Dedifferentiated amniotic fluid mesenchymal stem cell (primary cell): ENCODE data around the gene LIN28B.
"Not testable (repeated sequence)": the region's sequence is repeated elsewhere in the genome, so short reads cannot be mapped to it uniquely, and the experiment has no call there.

Source experiments
- DNase-seq: peaks from one replicate; pipeline ENCODE4 v3.0.0-alpha.2; 2016; ENCODE audit errors: extremely low spot score

The LIN28B gene

GRCh38 chr6:105067329-105067728 is 110.4 kb downstream of the LIN28B start:
- no peak for DNase-seq

DNA sequence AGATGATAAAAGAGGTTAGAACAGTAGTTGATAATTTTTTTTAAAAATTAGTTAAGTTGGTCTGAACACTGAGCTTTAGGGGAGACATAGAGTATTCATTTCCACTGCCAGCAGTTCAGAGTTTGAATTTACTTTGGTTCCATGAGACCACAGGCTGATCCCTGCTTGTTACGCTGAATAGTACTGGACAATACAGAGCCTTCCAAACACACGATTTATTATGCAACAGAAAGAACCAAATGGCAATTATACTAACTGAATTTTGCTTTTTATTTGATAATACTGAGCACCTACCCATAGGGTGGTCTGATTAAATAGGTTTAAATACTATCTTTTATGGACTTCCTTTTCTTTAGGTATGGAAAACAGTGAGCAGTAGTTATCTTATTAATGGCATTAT is 111.5 kb downstream of the LIN28B start:
- DNase-seq = no peak

- DNase-seq = no peak
Measured at GRCh38 chr6:105069821-105070445, 113.0 kb downstream of the LIN28B start.

GRCh38 chr6:105072798-105073199 is 115.9 kb downstream of the LIN28B start:
- DNase-seq = no peak

- no peak for DNase-seq
Measured at GRCh38 chr6:105075210-105075609, 118.3 kb downstream of the LIN28B start.

- DNase-seq = not testable (repeated sequence)
Measured at GRCh38 chr6:105076418-105076817, 119.5 kb downstream of the LIN28B start.

GRCh38 chr6:105077596-105078385 is 120.9 kb downstream of the LIN28B start:
- DNase-seq = peak; percentile 73

DNA sequence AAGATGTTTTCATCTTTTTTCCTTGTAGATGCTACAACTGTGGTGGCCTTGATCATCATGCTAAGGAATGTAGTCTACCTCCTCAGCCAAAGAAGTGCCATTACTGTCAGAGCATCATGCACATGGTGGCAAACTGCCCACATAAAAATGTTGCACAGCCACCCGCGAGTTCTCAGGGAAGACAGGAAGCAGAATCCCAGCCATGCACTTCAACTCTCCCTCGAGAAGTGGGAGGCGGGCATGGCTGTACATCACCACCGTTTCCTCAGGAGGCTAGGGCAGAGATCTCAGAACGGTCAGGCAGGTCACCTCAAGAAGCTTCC is 121.4 kb downstream of the LIN28B start:
- no peak for DNase-seq

- DNase-seq = no peak
Measured at GRCh38 chr6:105080279-105080678, 123.4 kb downstream of the LIN28B start.

DNA sequence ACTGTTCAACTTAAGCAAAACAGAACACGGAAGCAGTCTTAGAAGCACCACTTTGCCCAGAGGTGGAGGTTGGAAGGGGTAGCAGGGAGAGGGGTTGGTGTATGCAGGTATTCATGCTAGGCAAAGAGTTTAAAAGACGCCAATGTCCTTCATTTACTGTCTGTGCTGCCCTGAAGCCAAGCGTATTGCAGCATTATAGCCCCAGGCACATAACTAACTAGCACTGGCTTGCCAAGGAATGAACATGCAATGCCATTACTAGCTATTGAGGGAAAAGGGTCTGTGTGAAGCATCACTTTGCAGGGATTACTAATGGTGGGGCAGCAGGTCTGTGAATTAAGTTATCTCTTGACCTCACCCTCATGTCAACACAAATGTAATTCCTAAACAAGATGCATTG is 124.8 kb downstream of the LIN28B start:
- DNase-seq = peak; percentile 51

GRCh38 chr6:105087571-105088211 is 130.8 kb downstream of the LIN28B start:
- DNase-seq = peak; percentile 61

DNA sequence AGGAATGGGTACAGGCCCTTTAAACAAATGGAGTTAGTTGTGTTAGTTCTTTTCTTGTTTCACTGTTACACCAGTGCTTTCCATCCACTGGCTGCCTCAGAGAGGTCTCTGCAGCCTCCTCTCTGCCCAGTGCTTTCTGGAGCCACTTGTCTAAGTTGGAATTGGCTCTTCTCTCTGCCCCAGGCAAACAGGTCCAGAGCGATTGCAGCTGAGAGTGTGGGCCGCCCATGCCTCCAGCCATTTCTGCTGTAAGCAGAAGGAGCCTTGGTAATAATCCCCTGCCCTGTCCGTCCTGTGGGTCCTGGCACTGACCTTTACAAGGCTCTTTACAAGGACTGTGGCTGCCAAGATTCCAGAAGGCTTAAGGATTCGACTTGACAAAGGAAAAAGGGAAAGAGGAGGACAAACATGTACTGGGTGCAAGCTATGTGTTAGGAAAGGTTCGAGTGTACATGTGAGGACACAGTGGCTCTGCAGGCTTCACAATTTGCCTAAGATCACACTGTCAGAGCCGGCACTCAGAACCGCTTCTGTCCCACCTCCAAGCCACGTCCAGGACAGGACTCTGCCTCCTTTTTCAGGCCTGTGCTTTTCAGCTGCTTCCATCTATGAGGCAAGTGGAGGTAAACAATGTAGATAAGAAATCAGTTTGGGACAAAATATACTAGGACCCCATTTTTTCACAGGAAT is 134.4 kb downstream of the LIN28B start:
- no peak for DNase-seq

DNA sequence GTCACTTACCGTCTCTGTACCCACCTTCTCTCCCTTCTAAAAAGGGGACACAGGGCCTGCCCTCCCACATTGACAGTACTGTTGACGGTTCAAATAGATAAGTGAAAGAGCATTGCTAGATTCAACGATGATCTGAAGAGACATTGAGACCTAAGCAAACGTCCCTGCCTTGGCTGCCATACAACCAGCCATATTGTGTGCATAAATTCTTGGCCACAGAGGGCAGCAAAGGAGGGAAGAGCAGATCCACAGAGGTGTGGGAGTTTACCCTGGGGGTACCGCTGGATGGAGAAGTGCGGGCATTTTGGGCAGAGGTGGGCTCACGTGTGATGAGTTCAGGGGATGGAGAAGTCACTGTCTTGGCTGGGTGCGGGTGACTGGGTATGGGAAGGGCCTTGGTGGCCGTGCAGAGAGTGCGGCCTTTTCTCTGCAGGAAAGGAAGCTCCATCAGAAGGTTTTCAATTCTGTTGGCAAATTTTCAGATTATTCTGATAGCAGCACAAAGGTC is 137.3 kb downstream of the LIN28B start:
- DNase-seq = no peak

DNA sequence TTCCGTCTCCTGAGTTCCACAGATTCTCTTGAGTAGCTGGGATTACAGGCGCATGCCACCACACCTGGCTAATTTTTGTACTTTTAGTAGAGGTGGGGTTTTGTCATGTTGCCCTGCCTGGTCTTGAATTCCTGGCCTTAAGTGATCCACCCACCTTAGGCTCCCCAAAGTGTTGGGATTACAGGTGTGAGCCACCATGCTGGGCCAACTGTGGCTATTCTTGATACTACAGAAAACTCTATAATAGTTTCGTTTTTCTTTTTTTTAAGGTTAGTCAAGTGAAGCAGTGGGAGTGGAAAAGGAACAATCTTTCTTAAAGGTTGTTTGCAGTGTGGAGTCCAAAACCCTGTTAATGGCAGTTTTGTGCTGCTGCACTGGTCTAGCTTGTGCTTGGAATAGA is 138.2 kb downstream of the LIN28B start:
- no peak for DNase-seq

DNA sequence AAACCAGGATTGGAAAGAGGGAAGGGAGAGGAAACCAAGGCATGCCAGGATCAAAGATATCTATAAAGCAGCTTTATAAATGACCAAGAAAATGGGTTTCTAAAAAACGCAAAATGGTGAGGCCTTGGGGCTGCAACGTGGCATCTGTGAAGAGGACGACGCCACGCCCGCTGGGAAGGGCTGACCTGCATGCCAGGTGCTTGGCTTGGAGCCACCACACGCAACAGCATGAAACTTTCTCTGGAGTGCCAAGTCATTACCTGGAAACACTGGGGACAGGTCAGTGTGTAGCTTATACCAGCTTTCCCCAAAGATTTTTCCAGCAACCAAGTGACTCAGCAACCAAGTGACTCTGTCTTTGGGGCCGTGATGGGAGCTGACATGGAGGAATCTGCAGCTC is 140.4 kb downstream of the LIN28B start:
- no peak for DNase-seq

DNA sequence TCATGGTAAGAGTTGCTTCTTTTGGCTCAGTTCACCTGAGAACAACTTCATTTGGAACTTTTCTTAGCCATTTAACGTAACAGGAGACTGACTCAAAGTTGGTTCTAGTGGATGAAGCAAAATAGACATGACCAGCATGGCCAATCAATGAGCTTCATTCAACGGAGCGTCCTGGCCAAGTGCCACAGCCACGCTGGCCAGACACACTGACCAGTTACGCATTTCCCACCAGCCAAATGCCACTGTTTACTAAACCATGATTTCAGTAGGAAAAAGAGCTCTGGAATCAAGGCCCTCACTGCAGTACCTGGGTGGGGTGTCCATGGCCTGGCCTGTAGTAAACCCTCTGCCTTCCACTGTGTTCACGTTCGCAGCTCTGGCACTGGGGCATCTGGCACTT is 142.5 kb downstream of the LIN28B start:
- no peak for DNase-seq

DNA sequence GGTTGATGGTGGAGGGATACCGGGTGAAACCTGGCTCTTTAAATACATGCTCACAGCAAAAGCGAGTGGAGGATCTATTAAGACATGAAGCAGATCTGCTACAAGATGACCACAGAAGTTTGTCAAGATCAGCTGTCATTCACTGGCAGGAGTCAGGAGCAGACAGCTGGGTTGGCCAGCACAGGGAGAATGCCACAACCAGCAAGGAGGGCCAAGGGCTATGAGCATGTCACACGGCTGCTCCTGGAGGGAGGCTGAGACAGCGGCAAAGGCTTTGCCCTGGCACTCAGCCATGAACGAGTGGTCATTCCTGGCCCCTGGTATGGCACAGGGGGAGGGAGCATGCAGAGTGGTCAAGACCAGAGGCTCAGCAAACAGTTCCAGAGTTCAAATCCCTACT is 145.3 kb downstream of the LIN28B start:
- DNase-seq = no peak

DNA sequence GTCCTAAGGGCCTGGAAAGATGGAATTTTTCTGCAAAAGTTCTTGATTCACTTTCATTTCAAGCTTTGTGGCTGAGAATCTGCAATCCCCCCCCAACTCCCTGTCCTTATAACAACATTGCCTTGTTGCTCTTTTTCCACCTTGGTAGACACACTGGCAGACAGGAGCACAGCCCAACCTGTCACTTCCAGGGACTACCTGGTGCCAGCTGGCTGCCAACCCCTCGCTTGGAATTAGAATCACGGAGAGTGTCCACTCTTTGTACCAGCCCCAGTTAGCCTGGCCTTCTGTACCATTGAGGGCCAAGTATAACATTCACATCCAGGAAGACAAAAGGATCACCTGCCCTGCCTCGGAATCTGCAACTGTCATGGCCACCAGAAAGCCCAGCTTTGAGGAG is 148.2 kb downstream of the LIN28B start:
- DNase-seq = no peak

DNA sequence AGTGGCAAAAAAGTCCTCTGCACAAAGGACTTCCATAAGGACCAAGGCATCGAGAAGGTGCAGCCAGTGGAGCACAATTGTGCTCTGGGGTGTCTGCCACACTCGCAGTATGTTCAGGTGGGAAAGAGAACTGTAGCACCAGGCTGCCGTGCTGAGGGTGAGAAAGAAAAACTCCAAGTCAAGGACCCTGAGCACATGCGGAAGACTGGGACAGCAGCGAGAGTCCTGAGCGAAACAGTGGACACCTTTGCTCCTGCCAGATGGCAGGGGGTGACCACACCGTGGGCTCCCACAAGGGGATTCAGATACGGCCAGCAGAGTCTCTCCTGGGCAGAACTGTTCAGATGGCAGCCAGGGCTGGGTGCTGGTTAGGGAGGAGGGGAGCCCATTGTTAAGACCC is 149.4 kb downstream of the LIN28B start:
- DNase-seq = no peak

- no peak for DNase-seq
Measured at GRCh38 chr6:105107207-105107606, 150.3 kb downstream of the LIN28B start.

GRCh38 chr6:105108631-105109262 is 151.8 kb downstream of the LIN28B start:
- no peak for DNase-seq
